Endodermal cell (in vitro differentiated cells): Measurements from ENCODE around the gene BSG. TPM values are rescaled to one million over a fixed set of nuclear protein-coding genes. Genes with fewer than 3 reads are reported as not detected.
"Not testable (repeated sequence)": the region's sequence is repeated elsewhere in the genome, so short reads cannot be mapped to it uniquely, and the experiment has no call there.

ENCODE experiments used
- DNase-seq: peaks from one replicate; pipeline ENCODE4 v3.0.0-alpha.2; 2017
- H3K27ac ChIP-seq: 2 replicates; pipeline ENCODE4 v1.5.1; 2013; ENCODE audit warnings: mild to moderate bottlenecking, low read depth, low read length, moderate library complexity
- H3K27me3 ChIP-seq: 2 replicates; pipeline ENCODE4 v1.6.1; 2013; ENCODE audit warnings: mild to moderate bottlenecking, low read length, moderate library complexity; ENCODE audit not compliant: insufficient read depth, control insufficient read depth, poor library complexity, severe bottlenecking
- H3K36me3 ChIP-seq: 2 replicates; pipeline ENCODE4 v1.7.0; 2013; ENCODE audit warnings: mild to moderate bottlenecking, low read length, moderate library complexity; ENCODE audit not compliant: control insufficient read depth, insufficient read depth
- H3K4me1 ChIP-seq: one replicate; pipeline ENCODE4 v1.7.0; 2013; ENCODE audit warnings: low read length; ENCODE audit not compliant: control insufficient read depth, insufficient read depth
- H3K4me3 ChIP-seq: 2 replicates; pipeline ENCODE4 v1.5.1; 2013; ENCODE audit warnings: mild to moderate bottlenecking, low read length, moderate library complexity
- H3K9ac ChIP-seq: 2 replicates; pipeline ENCODE4 v1.6.1; 2013; ENCODE audit warnings: mild to moderate bottlenecking, low read length, moderate library complexity; ENCODE audit not compliant: poor library complexity, severe bottlenecking; ENCODE audit errors: extremely low read depth
- H3K9me3 ChIP-seq: 2 replicates; pipeline ENCODE4 v1.6.1; 2013; ENCODE audit warnings: mild to moderate bottlenecking, low read length, moderate library complexity; ENCODE audit not compliant: control insufficient read depth
- H3K27ac Mint-ChIP-seq: 2 replicates; pipeline ENCODE4 v1.8.0; 2020; ENCODE audit warnings: mixed read lengths
- H3K27me3 Mint-ChIP-seq: 2 replicates; pipeline ENCODE4 v1.8.0; 2021; ENCODE audit warnings: mild to moderate bottlenecking, mixed read lengths; ENCODE audit not compliant: insufficient read depth
- H3K36me3 Mint-ChIP-seq: 2 replicates; pipeline ENCODE4 v1.8.0; 2020; ENCODE audit warnings: low read depth, mixed read lengths
- H3K4me1 Mint-ChIP-seq: 2 replicates; pipeline ENCODE4 v1.8.0; 2020; ENCODE audit warnings: mixed read lengths
- H3K4me3 Mint-ChIP-seq: 2 replicates; pipeline ENCODE4 v1.8.0; 2020; ENCODE audit warnings: mild to moderate bottlenecking, moderate library complexity, mixed read lengths
- H3K9me3 Mint-ChIP-seq: 2 replicates; pipeline ENCODE4 v1.8.0; 2020; ENCODE audit warnings: mild to moderate bottlenecking, mixed read lengths
- whole genome bisulfite sequencing, 2 experiments: methylation state at CpG; one replicate each; pipeline versions ENCODE4 v1.1.5 to v1.1.7; 2013; ENCODE audit warnings: missing lambda C conversion rate in 2 of 2, mixed read lengths in 1 of 2; ENCODE audit not compliant: insufficient coverage in 1 of 2, insufficient read length in 1 of 2; 5-methylcytosine and 5-hydroxymethylcytosine counted together
- total RNA-seq, 2 donors: library from RNA; stranded (reverse); fragmentation: NEBNext Ultra II Directional in 1 of 2; extraction: Animal tissue kit (Norgen Biotek cat#: 25700) in 1 of 2; gene quantifications; 2 replicates in 1 of 2; 3 replicates in 1 of 2; pipeline ENCODE4 v1.2.1, GENCODE V29; 2021
- TF ChIP-seq, protein P1 (sequence below): fragments of 200-600 bp; sonication (generic); conservative IDR thresholded peaks from 2 replicates; pipeline ENCODE4 v1.5.0; 2021; ENCODE audit warnings: antibody characterized with exemption, mild to moderate bottlenecking

The BSG gene
- total RNA-seq, 2 donors from 2014 or later = 808 to 833 TPM

DNA sequence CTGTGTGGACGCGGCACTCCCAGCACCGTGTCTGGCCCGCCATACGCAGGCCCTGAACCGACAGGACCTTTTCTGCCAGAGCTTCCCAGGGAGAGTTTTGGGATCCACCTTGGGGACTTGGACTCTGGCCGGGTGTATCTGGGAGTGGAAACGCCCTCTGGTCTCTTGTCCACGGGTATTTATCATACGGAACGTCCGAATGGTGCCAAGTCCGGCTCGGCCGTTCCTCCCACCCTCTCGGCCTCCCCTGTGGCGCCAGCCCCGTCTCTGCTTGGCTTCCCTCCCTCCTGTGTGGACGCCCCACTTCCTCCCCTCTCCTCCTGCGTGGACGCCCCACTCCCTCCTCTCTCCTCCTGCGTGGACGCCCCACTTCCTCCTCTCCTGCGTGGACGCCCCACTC is 29.4 kb downstream of the BSG start:
- Mint-ChIP-seq H3K9me3 (peaks cover 20% of the 10 kb centered on the region), H3K4me3 (no peak overlapping the region), H3K4me1 (no peaks in the 10 kb centered on the region), H3K27me3 (peaks cover 2% of the 10 kb centered on the region), H3K36me3 (no peaks in the 10 kb centered on the region), H3K27ac (no peak overlapping the region)
- Histone ChIP-seq H3K27ac (no peak overlapping the region), H3K4me3 (no peak overlapping the region), H3K9me3 (no peaks in the 10 kb centered on the region), H3K36me3 (no peaks in the 10 kb centered on the region), H3K27me3 (no peaks in the 10 kb centered on the region), H3K4me1 (no peaks in the 10 kb centered on the region), H3K9ac (no peak overlapping the region)
- 93 to 95% methylated on average over 10 to 19 of the region's 25 CpGs for WGBS, 2 experiments
- TF ChIP-seq, protein P1, sequence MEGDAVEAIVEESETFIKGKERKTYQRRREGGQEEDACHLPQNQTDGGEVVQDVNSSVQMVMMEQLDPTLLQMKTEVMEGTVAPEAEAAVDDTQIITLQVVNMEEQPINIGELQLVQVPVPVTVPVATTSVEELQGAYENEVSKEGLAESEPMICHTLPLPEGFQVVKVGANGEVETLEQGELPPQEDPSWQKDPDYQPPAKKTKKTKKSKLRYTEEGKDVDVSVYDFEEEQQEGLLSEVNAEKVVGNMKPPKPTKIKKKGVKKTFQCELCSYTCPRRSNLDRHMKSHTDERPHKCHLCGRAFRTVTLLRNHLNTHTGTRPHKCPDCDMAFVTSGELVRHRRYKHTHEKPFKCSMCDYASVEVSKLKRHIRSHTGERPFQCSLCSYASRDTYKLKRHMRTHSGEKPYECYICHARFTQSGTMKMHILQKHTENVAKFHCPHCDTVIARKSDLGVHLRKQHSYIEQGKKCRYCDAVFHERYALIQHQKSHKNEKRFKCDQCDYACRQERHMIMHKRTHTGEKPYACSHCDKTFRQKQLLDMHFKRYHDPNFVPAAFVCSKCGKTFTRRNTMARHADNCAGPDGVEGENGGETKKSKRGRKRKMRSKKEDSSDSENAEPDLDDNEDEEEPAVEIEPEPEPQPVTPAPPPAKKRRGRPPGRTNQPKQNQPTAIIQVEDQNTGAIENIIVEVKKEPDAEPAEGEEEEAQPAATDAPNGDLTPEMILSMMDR = no peak
- no peak for DNase-seq

DNA sequence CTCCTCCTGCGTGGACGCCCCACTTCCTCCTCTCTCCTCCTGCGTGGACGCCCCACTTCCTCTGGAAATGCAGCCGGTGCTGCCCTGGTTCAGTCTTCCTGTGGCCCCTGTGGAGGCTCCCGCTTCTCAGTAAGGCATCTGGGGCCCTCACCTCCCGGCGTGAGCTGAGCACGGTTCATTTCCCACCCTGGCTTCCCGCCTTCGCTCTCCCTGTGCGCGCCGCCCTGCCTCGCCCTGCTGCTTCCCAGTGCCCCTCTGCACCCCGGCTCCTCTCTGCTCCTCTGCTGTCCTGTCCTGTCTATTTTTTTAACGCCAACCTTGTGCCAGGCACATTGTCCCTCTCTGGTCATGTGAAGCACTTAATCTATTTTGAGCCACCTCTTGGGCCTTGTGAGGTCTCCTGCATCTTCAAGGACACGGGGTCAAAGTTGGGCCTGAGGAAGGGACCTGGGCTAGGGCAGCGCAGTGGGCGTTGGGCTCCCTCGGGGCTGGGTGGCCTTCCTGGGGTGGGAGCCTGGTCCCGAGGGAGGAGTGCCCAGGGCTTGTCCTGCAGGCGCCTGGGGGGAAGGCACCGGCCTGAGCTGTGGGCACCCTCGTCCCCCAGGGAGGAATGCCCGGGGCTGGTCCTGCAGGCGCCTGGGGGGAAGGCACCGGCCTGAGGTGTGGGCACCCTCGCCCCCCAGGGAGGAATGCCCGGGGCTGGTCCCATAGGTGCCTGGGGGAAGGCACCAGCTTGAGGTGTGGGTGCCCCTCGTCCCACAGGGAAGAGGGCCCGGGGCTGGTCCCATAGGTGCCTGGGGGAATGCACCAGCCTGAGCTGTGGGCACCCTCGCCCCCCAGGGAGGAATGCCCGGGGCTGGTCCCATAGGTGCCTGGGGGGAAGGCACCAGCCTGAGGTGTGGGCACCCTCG is 30.2 kb downstream of the BSG start:
- Histone ChIP-seq H3K9me3 (no peaks in the 10 kb centered on the region), H3K27me3 (no peaks in the 10 kb centered on the region), H3K4me1 (no peaks in the 10 kb centered on the region), H3K4me3 (no peak overlapping the region), H3K9ac (no peak overlapping the region), H3K27ac (no peak overlapping the region), H3K36me3 (no peaks in the 10 kb centered on the region)
- TF ChIP-seq, protein P1 = no peak
- 86 to 92% methylated on average over 16 to 35 of the region's 35 CpGs for WGBS, 2 experiments
- no peak overlapping the region for H3K4me3 Mint-ChIP-seq
- no peaks in the 10 kb centered on the region for H3K36me3 Mint-ChIP-seq
- no peaks in the 10 kb centered on the region for H3K4me1 Mint-ChIP-seq
- peaks cover 2% of the 10 kb centered on the region for H3K27me3 Mint-ChIP-seq
- H3K9me3 Mint-ChIP-seq = peaks cover 20% of the 10 kb centered on the region
- no peak for DNase-seq
- no peak overlapping the region for H3K27ac Mint-ChIP-seq

DNA sequence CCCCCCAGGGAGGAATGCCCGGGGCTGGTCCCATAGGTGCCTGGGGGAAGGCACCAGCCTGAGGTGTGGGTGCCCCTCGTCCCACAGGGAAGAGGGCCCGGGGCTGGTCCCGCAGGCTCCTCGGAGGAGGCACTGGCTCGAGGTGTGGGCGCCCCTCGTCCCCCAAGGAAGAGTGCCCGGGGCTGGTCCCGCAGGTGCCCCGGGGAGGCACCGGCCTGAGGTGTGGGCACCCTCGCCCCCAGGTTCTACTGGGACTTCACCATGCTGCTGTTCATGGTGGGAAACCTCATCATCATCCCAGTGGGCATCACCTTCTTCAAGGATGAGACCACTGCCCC is 30.9 kb downstream of the BSG start:
- H3K4me3 Mint-ChIP-seq, H3K4me1 Mint-ChIP-seq, H3K36me3 ChIP-seq, H3K4me3 ChIP-seq, H3K4me1 ChIP-seq, H3K27me3 Mint-ChIP-seq, H3K27ac ChIP-seq, H3K27ac Mint-ChIP-seq, H3K36me3 Mint-ChIP-seq, H3K9me3 ChIP-seq, DNase-seq, H3K27me3 ChIP-seq, H3K9ac ChIP-seq: not testable (repeated sequence)
- WGBS, 2 experiments = 94 to 100% methylated on average over 4 to 13 of the region's 13 CpGs
- H3K9me3 Mint-ChIP-seq = peaks cover 20% of the 10 kb centered on the region

DNA sequence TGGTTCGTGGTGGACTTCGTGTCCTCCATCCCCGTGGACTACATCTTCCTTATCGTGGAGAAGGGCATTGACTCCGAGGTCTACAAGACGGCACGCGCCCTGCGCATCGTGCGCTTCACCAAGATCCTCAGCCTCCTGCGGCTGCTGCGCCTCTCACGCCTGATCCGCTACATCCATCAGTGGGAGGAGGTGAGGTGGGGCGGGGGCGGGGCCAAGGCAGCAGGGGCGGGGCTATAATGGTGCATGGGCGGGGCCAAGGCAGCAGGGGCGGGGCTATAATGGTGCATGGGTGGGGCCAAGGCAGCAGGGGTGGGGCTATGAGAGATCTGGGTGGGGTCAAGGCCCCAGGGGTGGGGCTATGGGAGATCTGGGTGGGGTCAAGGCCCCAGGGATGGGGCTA is 31.4 kb downstream of the BSG start:
- H3K9me3 ChIP-seq, H3K9ac ChIP-seq, DNase-seq, H3K27me3 Mint-ChIP-seq, H3K27me3 ChIP-seq, H3K36me3 Mint-ChIP-seq, H3K4me1 Mint-ChIP-seq, H3K27ac ChIP-seq, H3K27ac Mint-ChIP-seq, H3K4me1 ChIP-seq, H3K4me3 ChIP-seq, H3K4me3 Mint-ChIP-seq, H3K36me3 ChIP-seq: not testable (repeated sequence)
- peaks cover 20% of the 10 kb centered on the region for H3K9me3 Mint-ChIP-seq
- 85 to 96% methylated on average over 8 to 17 of the region's 20 CpGs for WGBS, 2 experiments
